IPS DF 4.7 (cell line): ENCODE results near the gene PRSS27.

Source experiments
- DNase-seq: peaks from one replicate; pipeline ENCODE4 v3.0.0-alpha.2; 2013; ENCODE audit warnings: low spot score; ENCODE audit errors: extremely low read depth

PRSS27 gene

DNA sequence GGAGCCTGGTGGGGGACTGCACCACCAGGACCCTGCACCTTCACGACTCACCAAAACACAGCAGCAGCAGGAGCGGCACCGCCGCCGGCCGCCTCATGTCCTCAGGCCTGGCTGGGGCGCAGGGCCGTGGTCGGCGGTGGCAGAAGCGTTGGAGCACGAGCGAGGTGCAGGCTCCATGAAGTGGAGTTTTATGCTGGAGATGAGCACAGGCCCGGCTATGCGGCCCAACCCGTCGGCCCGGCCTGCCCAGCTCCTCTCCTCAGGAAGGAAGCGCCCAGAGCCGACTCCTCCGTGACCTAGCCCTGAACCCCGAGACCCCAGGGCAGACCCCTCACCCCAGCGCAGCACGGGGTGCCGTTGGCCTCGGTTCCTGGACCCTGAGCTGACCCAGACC is at the start of gene PRSS27:
PRSS27 (minus strand) TSS at position 161 of the 394 bp plus-strand sequence; CDS start at position 97, 64 bp downstream.
- DNase-seq = no peak

DNA sequence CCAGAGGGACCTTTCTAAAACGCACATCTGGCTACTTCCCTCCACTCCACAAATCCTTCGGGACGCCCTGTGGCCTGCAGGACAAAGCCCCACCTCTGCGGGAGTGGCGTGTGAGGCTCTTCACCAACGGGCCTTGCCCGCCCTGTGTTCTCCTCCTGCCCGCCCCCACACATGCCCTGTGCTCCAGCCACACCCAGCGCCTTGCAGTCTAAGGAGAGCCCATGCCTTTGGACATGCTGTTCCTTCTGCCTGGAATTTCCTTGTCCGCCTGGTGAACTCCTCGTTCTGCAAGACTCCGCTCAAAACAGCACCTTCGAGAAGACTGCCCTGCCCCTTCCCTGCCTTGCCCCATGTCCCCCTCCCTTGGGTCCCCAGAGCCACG is 49.6 kb upstream of the PRSS27 start:
- no peak for DNase-seq

DNA sequence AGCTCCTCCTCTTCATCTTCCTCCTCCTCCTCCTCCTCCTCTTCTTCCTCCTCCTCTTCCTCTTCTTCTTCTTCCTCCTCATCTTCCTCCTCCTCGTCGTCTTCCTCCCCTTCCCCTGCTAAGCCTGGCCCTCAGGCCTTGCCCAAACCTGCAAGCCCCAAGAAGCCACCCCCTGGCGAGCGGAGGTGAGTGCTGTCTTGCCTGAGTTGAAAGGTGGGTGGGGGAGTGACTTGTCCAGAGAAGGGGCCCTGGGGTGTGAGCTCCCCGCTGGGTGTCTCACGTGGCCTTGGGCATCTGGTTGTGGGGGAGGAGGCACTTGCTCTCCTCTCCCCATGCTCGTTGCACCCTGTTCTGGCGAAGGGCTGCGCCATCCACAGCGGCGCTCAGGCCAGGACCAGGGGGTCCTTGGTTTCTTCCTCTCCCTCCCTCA is 49.1 kb upstream of the PRSS27 start:
- DNase-seq = no peak

DNA sequence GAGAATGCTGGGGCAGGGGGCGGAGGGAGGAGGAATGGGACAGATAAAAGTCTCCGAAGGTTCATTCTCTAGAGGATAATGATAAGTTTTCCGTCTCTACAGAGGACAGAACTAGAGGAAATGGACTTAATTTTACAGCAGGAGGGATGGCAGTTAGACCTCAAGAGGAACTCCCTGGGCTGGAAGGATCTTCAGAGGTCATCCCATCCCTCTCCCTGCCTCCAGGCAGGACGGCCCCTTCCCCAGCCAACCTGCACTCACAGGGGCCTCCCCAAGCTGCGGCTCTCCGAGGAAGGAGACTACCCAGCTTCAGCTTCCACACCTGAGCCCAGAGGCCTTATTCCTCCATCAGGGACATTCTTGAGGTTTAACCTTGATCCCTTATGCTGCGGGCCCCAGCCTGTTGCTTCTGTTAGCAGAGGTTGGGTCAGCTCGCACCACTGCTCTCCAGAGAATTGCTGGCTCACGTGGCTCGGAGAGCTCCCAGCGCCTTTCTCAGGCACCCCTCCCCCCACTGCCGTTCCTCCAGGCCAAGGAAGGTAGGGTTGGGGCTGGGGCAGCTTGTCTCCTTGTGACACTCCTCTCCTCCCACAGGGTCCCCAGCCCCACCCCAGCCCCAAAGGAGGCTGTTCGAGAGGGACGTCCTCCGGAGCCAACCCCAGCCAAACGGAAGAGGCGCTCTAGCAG is 48.5 kb upstream of the PRSS27 start:
- DNase-seq = no peak

DNA sequence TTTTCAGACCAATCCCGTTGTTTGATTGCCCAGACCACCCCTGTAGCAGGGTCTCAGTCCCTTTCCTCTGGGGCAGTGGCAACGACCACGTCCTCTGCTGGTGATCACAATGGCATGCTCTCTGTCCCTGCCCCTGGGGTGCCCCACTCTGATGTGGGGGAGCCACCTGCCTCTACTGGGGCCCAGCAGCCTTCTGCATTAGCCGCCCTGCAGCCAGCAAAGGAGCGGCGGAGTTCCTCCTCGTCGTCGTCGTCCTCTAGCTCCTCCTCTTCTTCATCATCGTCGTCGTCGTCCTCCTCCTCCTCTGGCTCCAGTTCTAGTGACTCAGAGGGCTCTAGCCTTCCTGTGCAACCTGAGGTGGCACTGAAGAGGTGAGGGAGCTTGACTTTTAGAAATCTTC is 47.9 kb upstream of the PRSS27 start:
- no peak for DNase-seq

DNA sequence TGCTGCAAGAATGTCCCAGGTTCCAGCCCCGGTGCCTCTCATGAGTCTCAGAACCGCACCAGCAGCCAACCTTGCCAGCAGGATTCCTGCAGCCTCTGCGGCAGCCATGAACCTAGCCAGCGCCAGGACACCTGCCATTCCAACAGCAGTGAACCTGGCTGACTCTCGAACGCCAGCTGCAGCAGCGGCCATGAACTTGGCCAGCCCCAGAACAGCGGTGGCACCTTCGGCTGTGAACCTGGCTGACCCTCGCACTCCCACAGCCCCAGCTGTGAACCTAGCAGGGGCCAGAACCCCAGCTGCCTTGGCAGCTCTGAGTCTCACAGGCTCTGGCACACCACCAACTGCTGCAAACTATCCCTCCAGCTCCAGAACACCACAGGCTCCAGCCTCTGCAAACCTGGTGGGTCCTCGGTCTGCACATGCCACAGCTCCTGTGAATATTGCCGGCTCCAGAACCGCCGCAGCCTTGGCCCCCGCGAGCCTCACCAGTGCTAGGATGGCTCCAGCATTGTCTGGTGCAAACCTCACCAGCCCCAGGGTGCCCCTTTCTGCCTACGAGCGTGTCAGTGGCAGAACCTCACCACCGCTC is 47.2 kb upstream of the PRSS27 start:
- DNase-seq = no peak

DNA sequence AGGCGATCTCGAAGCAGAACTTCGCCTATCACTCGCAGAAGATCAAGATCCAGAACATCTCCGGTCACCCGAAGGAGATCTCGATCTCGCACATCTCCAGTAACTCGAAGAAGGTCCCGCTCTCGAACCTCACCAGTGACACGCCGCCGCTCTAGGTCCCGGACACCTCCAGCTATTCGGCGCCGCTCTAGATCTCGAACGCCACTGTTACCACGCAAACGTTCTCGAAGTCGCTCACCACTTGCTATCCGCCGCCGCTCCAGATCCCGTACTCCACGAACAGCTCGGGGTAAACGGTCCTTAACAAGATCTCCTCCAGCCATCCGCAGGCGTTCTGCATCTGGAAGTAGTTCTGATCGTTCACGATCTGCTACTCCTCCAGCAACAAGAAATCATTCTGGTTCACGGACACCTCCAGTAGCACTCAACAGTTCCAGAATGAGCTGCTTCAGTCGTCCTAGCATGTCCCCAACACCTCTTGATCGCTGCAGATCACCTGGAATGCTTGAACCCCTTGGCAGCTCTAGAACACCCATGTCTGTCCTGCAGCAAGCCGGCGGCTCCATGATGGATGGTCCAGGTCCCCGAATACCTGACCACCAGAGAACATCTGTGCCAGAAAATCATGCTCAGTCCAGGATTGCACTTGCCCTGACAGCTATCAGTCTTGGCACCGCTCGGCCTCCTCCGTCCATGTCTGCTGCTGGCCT is 46.6 kb upstream of the PRSS27 start:
- DNase-seq = no peak

DNA sequence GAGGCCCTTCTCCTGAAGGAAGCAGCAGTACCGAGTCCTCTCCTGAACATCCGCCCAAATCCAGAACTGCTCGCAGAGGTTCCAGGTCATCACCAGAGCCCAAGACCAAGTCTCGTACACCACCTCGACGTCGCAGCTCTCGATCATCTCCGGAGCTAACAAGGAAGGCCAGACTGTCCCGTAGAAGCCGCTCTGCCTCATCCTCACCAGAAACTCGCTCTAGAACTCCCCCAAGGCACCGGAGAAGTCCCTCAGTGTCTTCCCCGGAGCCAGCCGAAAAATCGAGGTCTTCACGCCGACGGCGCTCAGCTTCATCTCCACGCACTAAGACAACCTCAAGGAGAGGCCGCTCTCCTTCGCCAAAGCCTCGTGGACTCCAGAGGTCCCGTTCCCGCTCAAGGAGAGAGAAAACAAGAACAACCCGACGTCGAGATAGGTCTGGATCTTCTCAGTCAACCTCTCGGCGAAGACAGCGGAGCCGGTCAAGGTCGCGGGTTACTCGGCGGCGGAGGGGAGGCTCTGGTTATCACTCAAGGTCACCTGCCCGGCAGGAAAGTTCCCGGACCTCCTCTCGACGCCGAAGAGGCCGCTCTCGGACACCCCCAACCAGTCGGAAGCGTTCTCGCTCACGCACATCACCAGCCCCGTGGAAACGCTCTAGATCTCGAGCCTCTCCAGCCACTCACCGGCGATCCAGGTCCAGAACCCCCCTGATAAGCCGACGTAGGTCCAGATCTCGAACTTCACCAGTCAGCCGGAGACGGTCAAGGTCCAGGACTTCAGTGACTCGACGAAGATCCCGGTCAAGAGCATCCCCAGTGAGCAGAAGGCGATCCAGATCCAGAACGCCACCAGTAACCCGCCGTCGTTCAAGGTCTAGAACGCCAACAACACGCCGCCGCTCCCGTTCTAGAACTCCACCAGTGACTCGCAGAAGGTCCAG is 45.7 kb upstream of the PRSS27 start:
- no peak for DNase-seq

DNA sequence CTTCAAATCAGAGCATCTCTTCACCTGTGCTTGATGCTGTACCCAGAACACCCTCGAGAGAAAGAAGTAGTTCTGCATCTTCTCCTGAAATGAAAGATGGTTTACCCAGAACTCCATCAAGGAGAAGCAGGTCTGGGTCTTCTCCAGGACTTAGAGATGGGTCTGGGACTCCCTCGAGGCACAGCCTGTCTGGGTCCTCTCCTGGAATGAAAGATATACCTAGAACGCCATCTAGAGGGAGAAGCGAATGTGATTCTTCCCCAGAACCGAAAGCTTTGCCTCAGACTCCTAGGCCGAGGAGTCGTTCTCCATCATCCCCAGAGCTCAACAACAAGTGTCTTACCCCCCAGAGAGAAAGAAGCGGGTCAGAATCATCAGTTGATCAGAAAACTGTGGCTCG is 44.7 kb upstream of the PRSS27 start:
- DNase-seq = no peak

DNA sequence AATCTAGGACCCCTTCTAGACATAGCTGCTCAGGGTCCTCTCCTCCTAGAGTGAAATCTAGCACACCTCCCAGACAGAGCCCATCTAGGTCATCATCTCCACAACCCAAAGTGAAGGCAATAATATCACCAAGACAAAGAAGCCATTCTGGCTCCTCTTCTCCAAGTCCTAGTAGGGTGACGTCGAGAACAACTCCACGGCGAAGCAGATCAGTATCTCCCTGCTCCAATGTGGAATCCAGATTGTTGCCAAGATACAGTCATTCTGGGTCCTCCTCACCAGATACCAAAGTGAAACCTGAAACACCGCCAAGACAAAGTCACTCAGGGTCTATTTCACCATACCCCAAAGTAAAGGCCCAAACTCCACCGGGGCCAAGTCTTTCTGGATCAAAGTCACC is 43.1 kb upstream of the PRSS27 start:
- no peak for DNase-seq

DNA sequence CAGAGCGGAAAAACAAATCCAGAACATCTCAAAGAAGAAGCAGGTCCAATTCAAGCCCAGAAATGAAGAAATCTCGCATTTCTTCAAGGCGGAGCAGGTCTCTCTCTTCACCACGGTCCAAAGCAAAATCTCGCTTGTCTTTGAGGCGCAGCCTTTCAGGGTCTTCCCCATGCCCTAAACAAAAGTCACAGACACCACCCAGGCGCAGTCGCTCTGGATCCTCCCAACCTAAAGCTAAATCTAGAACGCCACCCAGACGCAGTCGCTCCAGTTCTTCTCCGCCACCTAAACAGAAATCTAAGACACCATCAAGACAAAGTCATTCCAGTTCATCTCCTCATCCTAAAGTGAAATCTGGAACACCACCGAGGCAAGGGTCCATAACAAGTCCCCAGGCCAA is 42.7 kb upstream of the PRSS27 start:
- DNase-seq = no peak

DNA sequence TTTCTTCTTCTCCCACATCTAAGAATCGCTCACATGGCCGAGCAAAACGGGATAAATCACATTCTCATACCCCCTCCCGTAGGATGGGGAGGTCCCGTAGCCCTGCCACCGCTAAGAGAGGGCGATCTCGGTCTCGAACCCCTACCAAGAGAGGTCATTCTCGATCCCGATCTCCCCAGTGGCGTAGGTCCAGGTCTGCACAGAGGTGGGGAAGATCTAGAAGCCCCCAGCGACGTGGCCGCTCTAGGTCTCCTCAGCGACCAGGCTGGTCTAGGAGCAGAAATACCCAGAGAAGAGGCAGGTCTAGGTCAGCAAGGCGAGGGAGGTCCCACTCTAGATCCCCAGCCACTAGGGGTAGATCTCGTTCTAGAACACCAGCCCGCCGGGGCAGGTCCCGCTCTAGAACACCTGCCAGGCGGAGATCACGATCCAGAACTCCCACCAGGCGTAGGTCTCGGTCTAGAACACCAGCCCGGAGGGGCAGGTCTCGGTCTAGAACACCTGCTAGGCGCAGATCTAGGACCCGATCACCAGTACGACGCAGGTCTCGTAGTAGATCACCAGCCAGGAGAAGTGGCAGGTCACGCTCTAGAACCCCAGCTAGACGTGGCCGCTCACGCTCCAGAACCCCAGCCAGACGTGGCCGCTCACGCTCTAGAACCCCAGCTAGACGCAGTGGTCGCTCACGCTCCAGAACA is 42.0 kb upstream of the PRSS27 start:
- no peak for DNase-seq

DNA sequence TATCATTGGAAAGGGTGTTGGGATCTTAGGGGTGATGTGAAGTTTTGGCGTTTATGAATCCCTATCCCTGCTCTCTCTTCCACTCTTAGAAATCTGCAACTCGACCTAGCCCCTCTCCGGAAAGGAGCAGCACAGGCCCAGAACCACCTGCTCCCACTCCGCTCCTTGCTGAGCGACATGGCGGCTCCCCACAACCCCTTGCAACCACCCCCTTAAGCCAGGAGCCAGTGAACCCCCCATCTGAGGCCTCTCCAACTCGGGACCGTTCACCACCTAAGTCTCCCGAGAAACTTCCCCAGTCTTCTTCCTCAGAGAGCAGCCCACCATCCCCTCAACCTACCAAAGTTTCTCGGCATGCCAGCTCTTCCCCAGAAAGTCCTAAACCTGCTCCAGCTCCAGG is 41.4 kb upstream of the PRSS27 start:
- DNase-seq = no peak

DNA sequence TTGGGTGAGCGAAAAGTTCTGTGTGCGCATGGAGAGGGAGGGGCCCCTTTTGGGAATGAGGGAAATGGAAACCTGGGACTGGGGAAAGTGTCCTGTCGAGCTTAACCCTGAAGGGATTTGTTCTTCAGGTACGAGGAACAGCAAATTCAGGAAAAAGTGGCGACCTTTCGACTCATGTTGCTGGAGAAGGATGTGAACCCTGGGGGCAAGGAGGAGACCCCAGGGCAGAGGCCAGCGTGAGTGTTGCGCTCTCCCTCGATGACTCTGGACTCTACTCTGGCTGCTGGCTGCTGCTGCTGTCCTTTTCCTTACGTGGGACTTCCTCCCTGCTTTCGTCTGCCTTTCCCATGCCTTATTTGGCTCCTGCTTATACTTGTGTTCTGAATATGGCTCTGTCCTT is 37.3 kb upstream of the PRSS27 start:
- DNase-seq = no peak

DNA sequence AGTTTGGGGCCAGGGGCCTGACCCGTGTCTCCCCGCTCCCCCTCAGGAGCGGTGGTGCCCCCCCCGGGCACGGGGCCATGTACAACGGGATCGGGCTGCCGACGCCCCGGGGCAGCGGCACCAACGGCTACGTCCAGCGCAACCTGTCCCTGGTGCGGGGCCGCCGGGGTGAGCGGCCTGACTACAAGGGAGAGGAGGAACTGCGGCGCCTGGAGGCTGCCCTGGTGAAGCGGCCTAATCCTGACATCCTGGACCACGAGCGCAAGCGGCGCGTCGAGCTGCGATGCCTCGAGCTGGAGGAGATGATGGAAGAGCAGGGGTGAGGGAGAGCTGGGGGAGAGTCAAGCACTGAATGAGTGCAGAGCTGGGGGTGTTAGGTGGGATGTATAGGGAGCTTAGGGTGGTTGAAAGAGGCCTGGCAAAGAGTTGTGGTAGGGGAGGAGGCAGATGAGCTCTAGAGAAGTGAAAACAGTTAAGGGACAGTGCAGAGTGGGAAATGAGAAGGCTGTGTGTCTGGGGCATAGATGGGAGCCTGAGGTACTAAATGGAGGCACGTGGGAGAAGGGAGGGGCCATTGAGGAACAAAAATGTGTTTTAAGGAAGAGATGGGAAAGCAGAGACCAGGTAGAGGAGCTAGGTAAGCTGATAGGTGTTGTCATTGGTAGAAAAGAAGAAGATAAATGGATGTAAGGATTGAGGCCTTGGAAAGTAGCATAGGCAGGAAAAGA is 36.4 kb upstream of the PRSS27 start:
- no peak for DNase-seq

DNA sequence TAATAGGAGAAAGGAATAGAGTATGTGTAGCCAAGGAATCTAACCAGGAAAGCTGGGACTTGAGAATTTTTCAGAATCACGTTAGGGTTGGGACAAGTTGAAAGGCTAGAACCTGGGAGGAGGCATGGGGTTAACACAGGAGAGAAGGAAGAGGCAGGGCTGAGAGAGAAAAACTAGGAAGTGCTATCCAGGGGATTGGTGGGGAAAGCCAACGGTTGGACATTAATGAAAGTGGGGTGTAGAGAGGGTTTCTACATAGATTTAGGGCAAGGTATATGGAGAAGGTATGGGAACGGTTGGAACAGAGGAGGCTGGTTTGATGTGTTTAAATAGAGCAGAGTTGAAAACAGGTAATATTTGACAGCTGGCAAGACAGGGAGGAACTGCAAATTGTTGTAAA is 35.1 kb upstream of the PRSS27 start:
- DNase-seq = no peak

DNA sequence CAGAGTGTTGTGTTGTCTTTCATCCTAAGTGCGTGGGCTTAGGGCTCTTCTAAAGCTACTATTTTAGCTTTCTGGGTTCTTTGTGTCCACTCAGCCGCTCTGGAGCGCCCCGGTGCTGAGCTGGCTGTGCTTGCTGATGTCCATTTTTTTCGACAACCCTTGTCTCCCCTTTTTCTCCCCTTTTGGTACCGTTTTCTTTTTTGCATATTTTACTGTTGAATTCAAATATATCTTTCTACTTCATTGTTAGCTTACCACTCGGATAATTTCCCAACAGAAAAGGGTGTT is 33.7 kb upstream of the PRSS27 start:
- no peak for DNase-seq

DNA sequence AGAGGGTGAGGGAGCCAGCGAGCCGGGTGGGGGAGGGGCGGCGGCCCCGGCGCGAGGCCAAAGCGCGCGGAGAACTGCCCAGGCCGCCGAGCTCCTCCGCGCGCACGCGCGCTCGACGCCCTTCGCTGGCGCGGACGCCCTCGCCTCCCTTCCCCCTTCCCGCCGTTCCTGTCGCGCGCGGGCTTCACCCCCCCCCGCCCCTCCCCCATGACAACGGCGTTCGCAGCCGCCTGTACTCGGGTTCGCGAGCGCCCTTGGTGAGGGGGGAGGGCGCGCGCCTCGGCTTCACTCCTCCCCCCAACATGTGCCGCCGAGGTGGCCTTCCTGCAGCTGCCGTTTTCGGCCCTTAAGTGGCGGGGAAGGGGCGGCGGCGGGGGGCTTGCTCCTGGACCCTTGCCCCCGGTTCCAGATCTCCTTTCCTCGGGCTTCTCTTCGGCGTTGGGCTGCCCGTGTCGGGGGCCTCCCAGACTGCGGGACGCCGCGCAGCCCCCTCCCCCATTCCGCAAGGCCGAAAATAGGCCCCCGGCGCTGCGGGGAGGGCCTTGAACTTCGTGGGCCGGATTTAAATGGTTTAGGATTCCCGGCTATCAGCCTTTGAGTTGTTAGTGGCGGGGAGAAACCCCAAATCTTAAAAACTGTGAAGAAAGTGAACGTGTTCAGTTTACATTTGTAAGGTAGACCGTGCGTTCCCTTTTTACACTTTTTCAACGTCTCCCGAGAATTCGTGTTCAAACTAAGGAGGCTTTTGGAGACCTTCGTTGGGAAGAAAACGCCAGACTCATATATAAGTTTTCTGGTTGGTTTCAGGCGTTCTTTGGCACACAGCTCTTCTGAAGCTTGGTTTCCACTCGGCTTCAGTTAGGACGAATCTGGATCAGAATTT is 33.1 kb upstream of the PRSS27 start:
- no peak for DNase-seq

DNA sequence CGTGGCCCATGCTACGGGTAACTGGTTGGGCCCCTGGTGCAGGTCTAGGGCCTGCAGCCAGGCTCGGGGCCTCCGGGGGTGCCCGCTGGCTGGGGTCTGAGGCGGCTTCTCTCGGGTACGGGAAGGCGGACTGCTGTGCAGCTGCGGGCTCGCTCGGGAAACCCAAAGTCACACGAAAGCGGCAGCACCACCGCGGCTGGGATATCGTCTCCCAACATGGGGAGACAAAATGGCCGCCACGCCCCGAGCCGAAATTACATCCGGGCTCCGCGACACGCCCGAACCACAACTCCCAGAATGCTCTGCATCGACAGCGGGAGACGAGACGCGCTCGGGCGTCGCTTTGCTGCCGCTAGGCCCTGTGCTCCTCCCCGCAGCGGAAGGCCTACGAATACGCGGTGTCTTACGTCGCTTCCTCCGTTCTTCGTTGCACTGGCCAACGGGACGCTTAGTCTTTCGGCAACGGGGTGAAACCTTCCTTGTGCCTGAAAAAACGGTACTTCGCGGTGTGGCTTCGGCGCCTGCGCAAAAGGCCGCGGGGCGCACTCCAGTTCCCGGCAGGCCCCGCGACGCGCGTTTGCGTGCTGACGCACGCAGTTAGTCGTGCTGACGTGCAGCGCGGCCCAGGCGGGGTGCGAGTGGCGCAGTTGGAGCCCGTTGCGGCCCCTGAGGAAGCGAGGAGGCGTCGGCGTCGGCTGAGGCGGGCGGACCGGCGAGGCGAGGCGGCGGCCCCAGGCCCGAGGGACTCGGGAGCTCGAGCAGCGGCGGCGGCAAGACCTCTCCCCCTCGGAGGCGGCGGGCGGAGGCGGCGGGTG is 32.2 kb upstream of the PRSS27 start, which contains the start of gene SRRM2:
SRRM2 (plus strand) TSS at position 604 of the 815 bp plus-strand sequence. CDS start 3,727 bp downstream, outside the sequence.
- DNase-seq = peak; percentile 74
